ENCODE measurements around the gene BDH1.

DNA sequence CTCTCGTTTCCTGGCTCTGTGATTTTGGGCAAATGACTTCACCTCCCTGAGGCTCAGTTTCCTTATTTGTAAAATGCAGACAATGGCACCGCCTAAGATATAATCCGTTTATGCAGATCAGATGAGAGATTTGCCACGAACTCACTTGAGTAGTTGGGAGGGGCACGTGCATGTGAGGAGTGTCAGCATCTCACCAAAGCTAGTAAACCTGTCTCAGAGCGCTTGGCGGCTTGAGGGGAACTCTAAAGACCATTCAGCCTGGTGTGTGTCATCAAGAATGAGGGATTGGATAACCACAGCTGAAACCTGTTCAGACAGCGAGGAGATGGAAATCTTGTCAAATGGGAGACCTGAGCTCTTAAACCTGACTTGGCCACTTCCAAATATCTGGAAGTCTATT is 48.7 kb downstream of the BDH1 start:
- TF ChIP-seq EZH2phosphoT487 (IDR thresholded peaks at IDR 0.05; ENCODE audit: borderline replicate concordance, low read depth), result no peak
- no peak for TF ChIP-seq CTCF (IDR thresholded peaks at IDR 0.05)
- TF ChIP-seq FOXM1 (IDR thresholded peaks at IDR 0.05; ENCODE audit: low read depth), result no peak
- TF ChIP-seq MAX (IDR thresholded peaks at IDR 0.05; ENCODE audit: low read depth), result no peak
- TF ChIP-seq TEAD4 (IDR thresholded peaks at IDR 0.05; ENCODE audit: borderline replicate concordance, insufficient read depth), result no peak
- TF ChIP-seq TAF1 (IDR thresholded peaks at IDR 0.05; ENCODE audit: borderline replicate concordance, low read depth, low read length), result no peak
- no peak for TF ChIP-seq FOSL2 (IDR thresholded peaks at IDR 0.05; ENCODE audit: borderline replicate concordance, low read depth)
- no peak for TF ChIP-seq JUND (IDR thresholded peaks at IDR 0.05)
- TF ChIP-seq EP300 (IDR thresholded peaks at IDR 0.05; ENCODE audit: borderline replicate concordance in 1 of 2, low read depth in 1 of 2, low read length in 1 of 2), result no peak
- no peak for TF ChIP-seq SIN3A (IDR thresholded peaks at IDR 0.05; ENCODE audit: borderline replicate concordance, low read depth, low read length)
- no peak for TF ChIP-seq POLR2AphosphoS5 (IDR thresholded peaks at IDR 0.05; ENCODE audit: low read depth, low read length)
- TF ChIP-seq, protein P1, sequence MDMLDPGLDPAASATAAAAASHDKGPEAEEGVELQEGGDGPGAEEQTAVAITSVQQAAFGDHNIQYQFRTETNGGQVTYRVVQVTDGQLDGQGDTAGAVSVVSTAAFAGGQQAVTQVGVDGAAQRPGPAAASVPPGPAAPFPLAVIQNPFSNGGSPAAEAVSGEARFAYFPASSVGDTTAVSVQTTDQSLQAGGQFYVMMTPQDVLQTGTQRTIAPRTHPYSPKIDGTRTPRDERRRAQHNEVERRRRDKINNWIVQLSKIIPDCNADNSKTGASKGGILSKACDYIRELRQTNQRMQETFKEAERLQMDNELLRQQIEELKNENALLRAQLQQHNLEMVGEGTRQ (IDR thresholded peaks at IDR 0.05; ENCODE audit: borderline replicate concordance, low read depth, low read length), result no peak
- TF ChIP-seq RAD21 (IDR thresholded peaks at IDR 0.05; ENCODE audit: low read length), result no peak
- no peak for TF ChIP-seq USF1 (IDR thresholded peaks at IDR 0.05; ENCODE audit: borderline replicate concordance, low read depth)

Data from SK-N-SH (cell line).